IgD-negative memory B cell (primary cell): Measurements from ENCODE around the gene MGAT4D. TPM values are rescaled to one million over a fixed set of nuclear protein-coding genes. Genes with fewer than 3 reads are reported as not detected.

Experiments
- H3K27ac Mint-ChIP-seq, 3 donors: one replicate each; pipeline ENCODE4 v1.8.0; 2020 to 2022; ENCODE audit warnings: mild to moderate bottlenecking in 3 of 3, mixed read lengths in 3 of 3, moderate library complexity in 1 of 3
- H3K27me3 Mint-ChIP-seq: one replicate; pipeline ENCODE4 v1.8.0; 2021; ENCODE audit warnings: mixed read lengths
- H3K36me3 Mint-ChIP-seq: one replicate; pipeline ENCODE4 v1.8.0; 2020; ENCODE audit warnings: mild to moderate bottlenecking, mixed read lengths
- H3K4me1 Mint-ChIP-seq, 3 donors: one replicate each; pipeline ENCODE4 v1.8.0; 2020 to 2022; ENCODE audit warnings: mixed read lengths in 3 of 3, mild to moderate bottlenecking in 1 of 3
- H3K4me3 Mint-ChIP-seq, 4 donors: one replicate each; pipeline ENCODE4 v1.8.0; 2020 to 2022; ENCODE audit warnings: mild to moderate bottlenecking in 4 of 4, mixed read lengths in 4 of 4, moderate library complexity in 3 of 4
- H3K9me3 Mint-ChIP-seq, 3 donors: one replicate each; pipeline ENCODE4 v1.8.0; 2020 to 2021; ENCODE audit warnings: mixed read lengths in 3 of 3, mild to moderate bottlenecking in 1 of 3
- polyA plus RNA-seq: library from polyadenylated mRNA; unstranded; fragments of 300-500 nt; fragmentation: Illumina TruSeq; gene quantifications from one replicate; pipeline ENCODE4 v1.2.3, GENCODE V29; 2021

Gene MGAT4D
- polyA plus RNA-seq, 1 donor from 2014 or later: not detected

- H3K9me3 Mint-ChIP-seq: no peaks in the 10 kb centered on the region
- H3K27me3 Mint-ChIP-seq: peaks cover 4% of the 10 kb centered on the region
- no peaks in the 10 kb centered on the region for H3K36me3 Mint-ChIP-seq
- no peaks in the 10 kb centered on the region for H3K4me1 Mint-ChIP-seq
- H3K27ac Mint-ChIP-seq: no peak overlapping the region
- no peak overlapping the region for H3K4me3 Mint-ChIP-seq
Measured at GRCh38 chr4:140400111-140400510, 98.0 kb downstream of the MGAT4D start.

GRCh38 chr4:140395668-140396067 is 102.4 kb downstream of the MGAT4D start:
- Mint-ChIP-seq H3K4me1 (no peaks in the 10 kb centered on the region), H3K4me3 (no peak overlapping the region), H3K36me3 (peaks cover 1% of the 10 kb centered on the region), H3K9me3 (no peaks in the 10 kb centered on the region), H3K27ac (no peak overlapping the region), H3K27me3 (peaks cover 5% of the 10 kb centered on the region)

Other genes starting within 250 kb of the MGAT4D start
- gene SCOC, start 124.6 kb downstream of the MGAT4D start, polyA plus RNA-seq: 31.3 TPM
- gene CLGN, start 70.6 kb downstream of the MGAT4D start, polyA plus RNA-seq: not detected
- 4.8 TPM for gene ELMOD2, start 25.9 kb upstream of the MGAT4D start, polyA plus RNA-seq
- not detected for gene UCP1, start 70.7 kb upstream of the MGAT4D start, polyA plus RNA-seq